ENCODE measurements around the gene LAMB4.

LAMB4 gene

GRCh38 chr7:108012499-108013430, 117.4 kb downstream of the LAMB4 start:
- no peak for DNase-seq (ENCODE audit: low read depth)

- DNase-seq (ENCODE audit: low read depth), result no peak
Measured at GRCh38 chr7:108010377-108010776, 119.8 kb downstream of the LAMB4 start.

- DNase-seq (ENCODE audit: low read depth), result no peak
Measured at GRCh38 chr7:108009873-108010272, 120.3 kb downstream of the LAMB4 start.

- no peak for DNase-seq (ENCODE audit: low read depth)
Measured at GRCh38 chr7:108008827-108009226, 121.3 kb downstream of the LAMB4 start.

GRCh38 chr7:108008240-108008639, 121.9 kb downstream of the LAMB4 start:
- DNase-seq (ENCODE audit: low read depth), result no peak

- DNase-seq (ENCODE audit: low read depth), result no peak
Measured at GRCh38 chr7:108007762-108008161, 122.4 kb downstream of the LAMB4 start.

GRCh38 chr7:108007261-108007660, 122.9 kb downstream of the LAMB4 start:
- DNase-seq (ENCODE audit: low read depth), result no peak

GRCh38 chr7:108004220-108005142, 125.7 kb downstream of the LAMB4 start:
- no peak for DNase-seq (ENCODE audit: low read depth)

GRCh38 chr7:108003599-108003935, 126.6 kb downstream of the LAMB4 start:
- no peak for DNase-seq (ENCODE audit: low read depth)

GRCh38 chr7:108002726-108003598, 127.2 kb downstream of the LAMB4 start, which contains the start of gene LAMB1:
Gene LAMB1 (minus strand): TSS chr7:108003161. CDS start chr7:108002885, 276 bp downstream.
- no peak for DNase-seq (ENCODE audit: low read depth)

- DNase-seq (ENCODE audit: low read depth), result no peak
Measured at GRCh38 chr7:108001764-108002725, 128.1 kb downstream of the LAMB4 start.

GRCh38 chr7:108000875-108001763, 129.0 kb downstream of the LAMB4 start:
- no peak for DNase-seq (ENCODE audit: low read depth)

- DNase-seq (ENCODE audit: low read depth), result no peak
Measured at GRCh38 chr7:107999779-108000560, 130.2 kb downstream of the LAMB4 start.

- DNase-seq (ENCODE audit: low read depth), result no peak
Measured at GRCh38 chr7:107998660-107999480, 131.3 kb downstream of the LAMB4 start.

GRCh38 chr7:107998150-107998549, 132.0 kb downstream of the LAMB4 start:
- no peak for DNase-seq (ENCODE audit: low read depth)

GRCh38 chr7:107996072-107996882, 133.9 kb downstream of the LAMB4 start:
- no peak for DNase-seq (ENCODE audit: low read depth)
